CD4-positive, alpha-beta T cell (primary cell): Measurements from ENCODE around the gene ZNF804B. TPM values are rescaled to one million over a fixed set of nuclear protein-coding genes. Genes with fewer than 3 reads are reported as not detected.

Experiments used
- ATAC-seq: fragments of 200-7000 bp; cut with Tn5 transposase; one replicate; pipeline ENCODE4 v1.10.0; 2022; ENCODE audit warnings: mild to moderate bottlenecking; ENCODE audit not compliant: poor library complexity
- CTCF ChIA-PET: fragments of 350-600 bp; sonication (Branson Sonifier 250); formaldehyde crosslinking; loops from one replicate; lab custom pipeline; 2021; ENCODE audit warnings: antibody characterized with exemption, inconsistent platforms; lab: Charles Lee
- POLR2A ChIA-PET: fragments of 350-600 bp; sonication (Branson Sonifier 250); formaldehyde crosslinking; loops from one replicate; lab custom pipeline; 2021; ENCODE audit warnings: antibody characterized with exemption, inconsistent platforms; lab: Charles Lee
- DNase-seq, 14 experiments: peaks; one replicate each; pipeline ENCODE4 v3.0.0-alpha.2; 2013 to 2020; ENCODE audit warnings: mixed read lengths in 2 of 14
- H3K27ac ChIP-seq, 2 donors: one replicate each; pipeline versions ENCODE4 v1.5.1 to v1.7.0; 2013; ENCODE audit warnings: low read length in 2 of 2, low read depth in 1 of 2, mild to moderate bottlenecking in 1 of 2
- H3K27me3 ChIP-seq, 2 experiments: 1 replicate in 1 of 2; 2 replicates in 1 of 2; pipeline versions ENCODE4 v1.6.1 to v1.7.0; 2013; ENCODE audit warnings: low read length in 2 of 2, control low read depth in 1 of 2, mild to moderate bottlenecking in 1 of 2, moderate library complexity in 1 of 2; ENCODE audit not compliant: insufficient read depth in 2 of 2, control insufficient read depth in 1 of 2
- H3K36me3 ChIP-seq: one replicate; pipeline ENCODE4 v1.6.1; 2013; ENCODE audit warnings: low read length, control low read depth; ENCODE audit not compliant: insufficient read depth
- H3K4me1 ChIP-seq: one replicate; pipeline ENCODE4 v1.6.1; 2013; ENCODE audit warnings: low read length, control low read depth; ENCODE audit not compliant: insufficient read depth
- H3K4me3 ChIP-seq: one replicate; pipeline ENCODE4 v1.5.1; 2013; ENCODE audit warnings: mild to moderate bottlenecking, low read length, moderate library complexity
- H3K9me3 ChIP-seq, 2 experiments: 1 replicate in 1 of 2; 2 replicates in 1 of 2; pipeline versions ENCODE4 v1.6.1 to v1.7.0; 2013; ENCODE audit warnings: low read length in 2 of 2, mild to moderate bottlenecking in 2 of 2, control low read depth in 1 of 2, moderate library complexity in 1 of 2; ENCODE audit not compliant: control insufficient read depth in 1 of 2, insufficient read depth in 1 of 2
- H3K27ac Mint-ChIP-seq: one replicate; pipeline ENCODE4 v1.8.0; 2020; ENCODE audit warnings: mixed read lengths
- H3K27me3 Mint-ChIP-seq: one replicate; pipeline ENCODE4 v1.8.0; 2021; ENCODE audit warnings: mixed read lengths
- H3K36me3 Mint-ChIP-seq: one replicate; pipeline ENCODE4 v1.8.0; 2021; ENCODE audit warnings: low read depth, mixed read lengths
- H3K4me1 Mint-ChIP-seq: one replicate; pipeline ENCODE4 v1.8.0; 2021; ENCODE audit warnings: low read depth, mixed read lengths
- H3K4me3 Mint-ChIP-seq: one replicate; pipeline ENCODE4 v1.8.0; 2020; ENCODE audit warnings: mild to moderate bottlenecking, mixed read lengths
- H3K9me3 Mint-ChIP-seq: one replicate; pipeline ENCODE4 v1.8.0; 2020; ENCODE audit warnings: mixed read lengths
- intact Hi-C, 2 experiments: fragments of 100-400 bp; cut with DNase I in 1 of 2; cut with micrococcal nuclease in 1 of 2; formaldehyde crosslinking; loops; one replicate each; pipeline versions ENCODE4 v1.15.1 to v1.9.0; 2023 to 2025; cut with DNase I, micrococcal nuclease
- total RNA-seq, 174 experiments: library from RNA in 2 of 174; stranded (reverse) in 2 of 174; gene quantifications; one replicate each; pipeline ENCODE4 v1.2.3 and lab custom pipeline; 2021 to 2026
- TF ChIP-seq, protein P1 (sequence below): fragments of 200-600 bp; IDR thresholded peaks from one replicate; pipeline ENCODE4 v1.8.0; 2022; ENCODE audit warnings: antibody characterized with exemption, mild to moderate bottlenecking

ZNF804B gene
- total RNA-seq, 2 experiments from 2014 or later = not detected

DNA sequence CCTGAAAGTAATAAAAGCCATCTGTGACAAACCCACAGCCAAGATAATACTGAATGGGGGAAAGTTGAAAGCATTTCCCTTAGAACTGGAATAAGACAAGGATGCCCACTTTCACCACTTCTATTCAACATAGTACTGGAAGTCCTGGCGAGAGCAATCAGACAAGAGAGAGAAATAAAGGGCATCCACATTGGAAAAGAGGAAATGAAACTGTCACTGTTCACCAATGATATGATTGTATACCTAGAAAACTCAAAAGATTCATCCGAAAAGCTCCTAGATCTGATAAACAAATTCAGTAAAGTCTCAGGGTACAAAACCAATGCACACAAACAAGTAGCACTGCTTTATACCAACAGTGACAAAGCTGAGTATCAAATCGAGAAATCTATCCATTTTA lies 617.7 kb downstream of the ZNF804B start:
- peaks cover 3% of the 10 kb centered on the region for H3K9me3 Mint-ChIP-seq
- TF ChIP-seq, protein P1, sequence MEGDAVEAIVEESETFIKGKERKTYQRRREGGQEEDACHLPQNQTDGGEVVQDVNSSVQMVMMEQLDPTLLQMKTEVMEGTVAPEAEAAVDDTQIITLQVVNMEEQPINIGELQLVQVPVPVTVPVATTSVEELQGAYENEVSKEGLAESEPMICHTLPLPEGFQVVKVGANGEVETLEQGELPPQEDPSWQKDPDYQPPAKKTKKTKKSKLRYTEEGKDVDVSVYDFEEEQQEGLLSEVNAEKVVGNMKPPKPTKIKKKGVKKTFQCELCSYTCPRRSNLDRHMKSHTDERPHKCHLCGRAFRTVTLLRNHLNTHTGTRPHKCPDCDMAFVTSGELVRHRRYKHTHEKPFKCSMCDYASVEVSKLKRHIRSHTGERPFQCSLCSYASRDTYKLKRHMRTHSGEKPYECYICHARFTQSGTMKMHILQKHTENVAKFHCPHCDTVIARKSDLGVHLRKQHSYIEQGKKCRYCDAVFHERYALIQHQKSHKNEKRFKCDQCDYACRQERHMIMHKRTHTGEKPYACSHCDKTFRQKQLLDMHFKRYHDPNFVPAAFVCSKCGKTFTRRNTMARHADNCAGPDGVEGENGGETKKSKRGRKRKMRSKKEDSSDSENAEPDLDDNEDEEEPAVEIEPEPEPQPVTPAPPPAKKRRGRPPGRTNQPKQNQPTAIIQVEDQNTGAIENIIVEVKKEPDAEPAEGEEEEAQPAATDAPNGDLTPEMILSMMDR = no peak
- H3K9me3 ChIP-seq = no peaks in the 10 kb centered on the region
- CTCF ChIA-PET = no interaction called here
- POLR2A ChIA-PET = no interaction called here
- intact Hi-C loops = no loop called here
- H3K36me3 Mint-ChIP-seq = no peaks in the 10 kb centered on the region
- H3K4me1 ChIP-seq = no peaks in the 10 kb centered on the region
- ATAC-seq (no peak), DNase-seq (no peak)
- H3K36me3 ChIP-seq = no peaks in the 10 kb centered on the region
- H3K27me3 Mint-ChIP-seq = no peaks in the 10 kb centered on the region
- H3K27me3 ChIP-seq = no peaks in the 10 kb centered on the region
- H3K4me3 ChIP-seq = no peak overlapping the region
- H3K4me1 Mint-ChIP-seq = no peaks in the 10 kb centered on the region
- no peak overlapping the region for H3K4me3 Mint-ChIP-seq
- no peak overlapping the region for H3K27ac Mint-ChIP-seq
- no peak overlapping the region for H3K27ac ChIP-seq

DNA sequence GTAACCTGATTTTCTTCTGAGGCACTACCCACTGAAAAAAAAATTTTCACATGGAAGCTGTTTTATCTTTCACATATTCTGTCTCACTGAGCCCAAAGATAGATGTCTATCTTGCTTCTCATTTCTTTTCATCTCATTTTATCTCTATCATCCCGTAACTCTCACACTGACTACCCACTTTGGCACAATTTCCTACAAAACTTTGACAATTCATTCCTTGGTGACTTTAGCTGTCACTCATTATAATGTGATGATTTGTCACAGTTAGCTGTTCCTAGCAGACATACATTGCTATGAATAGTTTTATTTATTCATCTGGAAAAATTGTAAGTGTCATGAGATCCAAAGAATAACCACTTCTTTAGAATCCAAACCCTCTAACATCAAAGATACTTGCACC lies 625.9 kb downstream of the ZNF804B start:
- Mint-ChIP-seq H3K4me3 (no peak overlapping the region), H3K36me3 (no peaks in the 10 kb centered on the region), H3K9me3 (peaks cover 4% of the 10 kb centered on the region), H3K4me1 (no peaks in the 10 kb centered on the region), H3K27ac (no peak overlapping the region), H3K27me3 (no peaks in the 10 kb centered on the region)
- POLR2A ChIA-PET = no interaction called here
- no peaks in the 10 kb centered on the region for H3K27me3 ChIP-seq
- no peak overlapping the region for H3K27ac ChIP-seq
- peaks cover 0 to 7% of the 10 kb centered on the region in 2 experiments for H3K9me3 ChIP-seq
- H3K4me3 ChIP-seq = no peak overlapping the region
- ATAC-seq (no peak), DNase-seq (no peak)
- intact Hi-C loops = no loop called here
- TF ChIP-seq, protein P1 = no peak
- no peaks in the 10 kb centered on the region for H3K36me3 ChIP-seq
- H3K4me1 ChIP-seq = no peaks in the 10 kb centered on the region
- CTCF ChIA-PET = no interaction called here

Other genes with a start within 250 kb of the ZNF804B start
- gene TEX47, start 36.0 kb downstream of the ZNF804B start, total RNA-seq = not detected